Endothelial cell (in vitro differentiated cells): Measurements from ENCODE around the gene NINJ1. TPM values are rescaled to one million over a fixed set of nuclear protein-coding genes. Genes with fewer than 3 reads are reported as not detected.

ENCODE experiments used
- DNase-seq: peaks from one replicate; pipeline ENCODE4 v3.0.0; 2021; ENCODE audit warnings: low spot score
- H3K27ac Mint-ChIP-seq: one replicate; pipeline ENCODE4 v1.8.0; 2021; ENCODE audit warnings: mixed read lengths, inconsistent platforms; ENCODE audit not compliant: unreplicated experiment
- H3K27me3 Mint-ChIP-seq: one replicate; pipeline ENCODE4 v1.8.0; 2021; ENCODE audit warnings: mild to moderate bottlenecking, moderate library complexity, mixed read lengths, inconsistent platforms; ENCODE audit not compliant: unreplicated experiment
- H3K36me3 Mint-ChIP-seq: one replicate; pipeline ENCODE4 v1.8.0; 2021; ENCODE audit warnings: mild to moderate bottlenecking, low read depth, mixed read lengths, inconsistent platforms; ENCODE audit not compliant: unreplicated experiment
- H3K4me1 Mint-ChIP-seq: one replicate; pipeline ENCODE4 v1.8.0; 2021; ENCODE audit warnings: mild to moderate bottlenecking, mixed read lengths, inconsistent platforms; ENCODE audit not compliant: unreplicated experiment
- H3K4me3 Mint-ChIP-seq: one replicate; pipeline ENCODE4 v1.8.0; 2021; ENCODE audit warnings: mild to moderate bottlenecking, mixed read lengths, inconsistent platforms; ENCODE audit not compliant: unreplicated experiment
- H3K9me3 Mint-ChIP-seq: one replicate; pipeline ENCODE4 v1.8.0; 2021; ENCODE audit warnings: mixed read lengths, inconsistent platforms; ENCODE audit not compliant: unreplicated experiment
- CTCF ChIP-seq: fragments of 200-600 bp; sonication (generic); IDR thresholded peaks from one replicate; pipeline ENCODE4 v1.5.0; 2021; ENCODE audit warnings: antibody characterized with exemption; ENCODE audit not compliant: unreplicated experiment
- total RNA-seq: library from RNA; stranded (reverse); fragmentation: NEBNext Ultra II Directional; extraction: Animal tissue kit (Norgen Biotek cat#: 25700); gene quantifications from one replicate; pipeline ENCODE4 v1.2.1, GENCODE V29; 2021; ENCODE audit not compliant: unreplicated experiment

The NINJ1 gene
- total RNA-seq, 1 donor from 2014 or later = 34.2 TPM

- H3K4me1 Mint-ChIP-seq = peaks cover 4% of the 10 kb centered on the region
- DNase-seq = no peak
Measured at GRCh38 chr9:93138171-93138764, 4.2 kb upstream of the NINJ1 start.

GRCh38 chr9:93137362-93137761, 3.3 kb upstream of the NINJ1 start:
- Mint-ChIP-seq H3K4me3 (no peak overlapping the region), H3K4me1 (peaks cover 12% of the 10 kb centered on the region), H3K9me3 (no peaks in the 10 kb centered on the region), H3K36me3 (no peaks in the 10 kb centered on the region), H3K27me3 (peaks cover 8% of the 10 kb centered on the region), H3K27ac (no peak overlapping the region)
- no peak for DNase-seq
- no peak for TF ChIP-seq CTCF

More at GRCh38 chr9:93138171-93138764, 4.2 kb upstream of the NINJ1 start:
- Mint-ChIP-seq H3K36me3 (no peaks in the 10 kb centered on the region), H3K9me3 (no peaks in the 10 kb centered on the region), H3K27ac (no peak overlapping the region), H3K27me3 (peaks cover 4% of the 10 kb centered on the region), H3K4me3 (no peak overlapping the region)
- TF ChIP-seq CTCF = no peak

- H3K4me3 Mint-ChIP-seq = no peak overlapping the region
- H3K36me3 Mint-ChIP-seq = no peaks in the 10 kb centered on the region
- DNase-seq = no peak
- no peak for TF ChIP-seq CTCF
- peaks cover 22% of the 10 kb centered on the region for H3K4me1 Mint-ChIP-seq
- no peaks in the 10 kb centered on the region for H3K9me3 Mint-ChIP-seq
- H3K27ac Mint-ChIP-seq = no peak overlapping the region
- peaks cover 10% of the 10 kb centered on the region for H3K27me3 Mint-ChIP-seq
Measured at GRCh38 chr9:93136011-93136440, 2.0 kb upstream of the NINJ1 start.

GRCh38 chr9:93134740-93135444, 841 bp upstream of the NINJ1 start:
- H3K36me3 Mint-ChIP-seq = no peaks in the 10 kb centered on the region
- peak overlapping the region; percentile 82 for H3K4me3 Mint-ChIP-seq
- DNase-seq = no peak
- H3K4me1 Mint-ChIP-seq = peaks cover 29% of the 10 kb centered on the region
- H3K9me3 Mint-ChIP-seq = no peaks in the 10 kb centered on the region
- H3K27me3 Mint-ChIP-seq = peaks cover 8% of the 10 kb centered on the region
- TF ChIP-seq CTCF = no peak
- no peak overlapping the region for H3K27ac Mint-ChIP-seq

GRCh38 chr9:93133681-93134014, 403 bp downstream of the NINJ1 start:
- no peak for TF ChIP-seq CTCF
- Mint-ChIP-seq H3K4me3 (peak overlapping the region; percentile 77), H3K9me3 (no peaks in the 10 kb centered on the region), H3K4me1 (peaks cover 36% of the 10 kb centered on the region), H3K27me3 (peaks cover 11% of the 10 kb centered on the region), H3K36me3 (no peaks in the 10 kb centered on the region), H3K27ac (no peak overlapping the region)
- peak; percentile 59 for DNase-seq
